AG10803 (cell line): ENCODE data around the gene CALN1.

Source experiments
- DNase-seq: peaks from one replicate; pipeline ENCODE4 v3.0.0; 2010; ENCODE audit warnings: low read depth
- H3K4me3 ChIP-seq: 2 replicates; pipeline ENCODE4 v1.5.1; 2011; ENCODE audit warnings: mild to moderate bottlenecking, low read length, control low read depth
- CTCF ChIP-seq: conservative IDR thresholded peaks from 2 replicates; pipeline ENCODE4 v1.5.1; 2011; ENCODE audit warnings: mild to moderate bottlenecking, low read length, control low read depth, inconsistent platforms

The CALN1 gene

DNA sequence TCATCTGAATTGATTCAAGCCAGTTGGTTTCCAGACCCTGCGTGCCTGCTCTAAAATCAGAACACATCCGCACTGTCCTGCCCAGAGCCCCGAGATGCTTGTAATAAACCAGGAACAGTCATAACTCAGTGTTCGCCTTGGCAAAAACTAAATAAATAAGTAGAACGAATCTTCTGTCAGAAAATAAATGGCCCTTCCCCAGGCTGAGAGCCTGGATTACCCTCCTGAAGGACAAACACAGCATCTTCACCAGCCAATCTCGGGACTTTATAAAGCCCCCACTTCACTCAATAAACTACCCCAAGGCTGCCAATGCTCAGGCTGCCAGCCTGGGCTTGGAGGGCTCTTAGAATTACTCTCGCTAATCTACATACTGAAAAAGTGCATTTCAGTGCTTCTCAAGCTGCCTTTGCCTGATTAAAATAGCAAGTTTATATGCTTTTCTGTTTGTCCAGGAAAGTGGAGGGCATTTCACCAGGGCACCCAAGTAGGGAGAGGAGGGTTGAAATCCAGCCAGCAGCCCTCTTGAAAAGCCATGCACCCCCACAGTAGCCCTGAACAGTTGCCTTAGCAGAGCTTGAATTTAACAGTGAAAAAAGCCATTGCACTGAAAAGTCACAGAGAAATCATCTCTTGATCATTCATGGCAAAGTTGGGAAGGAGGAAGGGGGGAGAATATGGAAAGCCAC is 136.6 kb downstream of the CALN1 start:
- no peak for DNase-seq
- no peak overlapping the region for H3K4me3 ChIP-seq
- no peak for TF ChIP-seq CTCF

DNA sequence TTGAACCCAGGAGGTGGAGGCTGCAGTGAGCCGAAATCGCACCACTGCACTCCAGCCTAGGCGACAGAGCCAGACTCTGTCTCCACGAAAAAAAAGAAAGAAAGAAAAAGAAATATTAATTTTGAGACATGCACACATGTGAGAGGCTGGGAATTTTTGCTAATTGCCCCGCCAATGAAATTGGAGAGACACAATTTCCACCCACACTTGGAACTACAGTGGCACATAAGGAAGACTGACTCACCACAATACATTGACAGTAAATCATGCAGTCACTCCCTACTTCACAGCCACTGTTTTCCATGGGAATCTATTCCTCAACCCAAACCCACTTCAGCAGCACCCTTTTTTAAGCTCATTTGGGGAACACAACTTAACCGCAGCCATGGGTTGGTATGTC is 139.7 kb downstream of the CALN1 start:
- TF ChIP-seq CTCF, result no peak
- no peak for DNase-seq
- no peak overlapping the region for H3K4me3 ChIP-seq

DNA sequence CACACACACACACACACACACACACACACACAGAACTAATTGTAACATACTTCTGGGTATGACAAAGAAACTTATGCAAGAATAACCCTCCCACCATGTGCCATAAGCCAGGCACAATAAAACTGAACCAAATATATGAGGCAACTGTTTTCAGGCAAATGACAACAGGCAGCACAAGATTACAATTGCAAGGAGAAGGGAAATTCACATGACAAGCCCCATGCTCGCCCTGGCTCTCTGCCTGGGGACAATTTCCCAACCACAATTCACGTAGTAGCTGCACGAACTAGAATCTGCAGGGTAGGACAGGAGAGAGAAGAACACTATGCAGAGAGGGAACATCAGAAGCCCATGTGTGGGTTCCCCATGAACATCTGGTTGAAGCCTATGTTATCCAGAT is 143.3 kb downstream of the CALN1 start:
- DNase-seq, result no peak
- H3K4me3 ChIP-seq, result no peak overlapping the region
- TF ChIP-seq CTCF, result no peak

DNA sequence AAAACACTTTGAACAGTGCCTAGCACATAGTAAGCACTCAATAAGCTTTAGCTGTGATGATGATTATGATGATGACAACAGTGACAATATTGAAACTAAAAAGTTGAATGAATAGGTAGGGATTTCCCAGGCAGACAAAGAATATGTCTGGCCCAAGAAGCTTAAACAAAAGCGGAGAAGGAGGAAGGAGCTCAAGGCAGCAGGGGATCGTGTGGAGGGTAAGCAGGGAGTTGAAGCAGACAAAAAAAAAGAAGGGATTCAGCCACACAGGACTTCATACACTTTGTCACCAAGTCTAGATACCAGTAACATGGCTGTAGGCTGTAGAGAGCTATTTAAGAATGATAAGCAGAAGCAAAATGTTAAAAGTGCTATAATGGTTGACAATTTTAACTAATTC is 144.0 kb downstream of the CALN1 start:
- no peak for DNase-seq
- no peak for TF ChIP-seq CTCF

GRCh38 chr7:72267291-72267800 is 144.8 kb downstream of the CALN1 start:
- TF ChIP-seq CTCF, result no peak
- no peak for DNase-seq
- no peak overlapping the region for H3K4me3 ChIP-seq

More for the DNA sequence above, 144.0 kb downstream of the CALN1 start:
- no peak overlapping the region for H3K4me3 ChIP-seq

GRCh38 chr7:72266771-72267170 is 145.4 kb downstream of the CALN1 start:
- DNase-seq, result no peak
- no peak overlapping the region for H3K4me3 ChIP-seq
- no peak for TF ChIP-seq CTCF
